GM18873 (cell line): Measurements from ENCODE around the gene LRSAM1.

Experiments
- ATAC-seq: cut with Tn5 transposase; IDR thresholded peaks from one replicate; pipeline ENCODE4 v1.9.1; 2021; ENCODE audit warnings: mild to moderate bottlenecking, moderate library complexity, moderate number of reproducible peaks; ENCODE audit not compliant: unreplicated experiment, low FRiP score

LRSAM1 gene

DNA sequence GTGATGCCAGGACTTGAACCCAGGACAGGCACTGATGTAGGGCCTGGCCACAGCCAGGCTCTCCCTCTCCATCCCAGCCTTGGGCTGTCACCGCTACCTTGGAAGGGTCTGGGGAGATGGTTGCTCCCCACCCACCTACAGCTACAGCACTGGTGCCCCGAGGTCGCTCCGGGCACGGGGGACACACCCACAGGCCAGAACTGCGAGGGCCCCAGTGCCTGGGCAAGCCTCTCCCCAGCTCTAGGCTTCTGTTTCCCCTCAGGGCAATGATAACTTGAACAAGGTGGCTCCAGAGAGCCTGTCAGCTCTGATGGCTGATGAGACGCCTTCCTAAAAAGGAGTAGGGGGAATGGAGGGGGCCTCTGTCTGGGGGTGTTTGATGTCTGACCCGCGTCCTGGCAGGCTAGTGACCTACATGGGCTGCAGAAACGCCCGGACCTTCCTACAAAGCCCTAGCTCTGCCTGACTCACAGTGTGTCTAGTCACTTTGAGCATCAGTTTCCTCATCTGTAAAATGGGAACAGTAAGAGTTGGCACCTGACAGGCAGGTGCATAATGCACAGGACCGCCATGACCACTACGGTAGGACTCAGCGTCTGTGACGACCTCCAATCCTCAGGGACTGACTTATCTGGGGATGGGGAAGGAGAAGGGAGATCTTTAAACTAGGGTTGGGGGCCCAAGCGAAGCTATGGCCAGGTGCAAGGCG lies 76.4 kb downstream of the LRSAM1 start:
- no peak for ATAC-seq

GRCh38 chr9:127528422-127529251 lies 77.3 kb downstream of the LRSAM1 start:
- ATAC-seq = no peak

DNA sequence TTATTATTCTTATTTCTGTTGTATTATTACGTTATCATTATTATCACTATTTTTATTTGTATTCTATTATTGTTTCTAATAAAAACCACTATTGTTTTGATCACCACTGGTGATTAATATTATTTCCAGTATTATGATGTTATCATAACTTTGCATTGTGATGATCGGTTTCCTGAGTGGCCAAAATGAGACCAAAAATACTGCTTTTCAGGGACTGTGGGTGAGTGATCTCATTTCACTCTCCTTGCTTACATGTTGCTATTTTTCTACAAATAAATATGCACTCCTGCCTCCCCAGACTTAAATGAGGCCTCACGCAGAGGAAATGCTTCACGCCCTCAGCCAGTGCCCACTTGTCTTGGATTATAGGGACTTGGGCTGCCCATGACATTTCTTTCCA lies 78.4 kb downstream of the LRSAM1 start:
- no peak for ATAC-seq

- ATAC-seq = no peak
Observed at GRCh38 chr9:127530206-127530941, 79.1 kb downstream of the LRSAM1 start.

- no peak for ATAC-seq
Observed at GRCh38 chr9:127531676-127532075, 80.4 kb downstream of the LRSAM1 start.

DNA sequence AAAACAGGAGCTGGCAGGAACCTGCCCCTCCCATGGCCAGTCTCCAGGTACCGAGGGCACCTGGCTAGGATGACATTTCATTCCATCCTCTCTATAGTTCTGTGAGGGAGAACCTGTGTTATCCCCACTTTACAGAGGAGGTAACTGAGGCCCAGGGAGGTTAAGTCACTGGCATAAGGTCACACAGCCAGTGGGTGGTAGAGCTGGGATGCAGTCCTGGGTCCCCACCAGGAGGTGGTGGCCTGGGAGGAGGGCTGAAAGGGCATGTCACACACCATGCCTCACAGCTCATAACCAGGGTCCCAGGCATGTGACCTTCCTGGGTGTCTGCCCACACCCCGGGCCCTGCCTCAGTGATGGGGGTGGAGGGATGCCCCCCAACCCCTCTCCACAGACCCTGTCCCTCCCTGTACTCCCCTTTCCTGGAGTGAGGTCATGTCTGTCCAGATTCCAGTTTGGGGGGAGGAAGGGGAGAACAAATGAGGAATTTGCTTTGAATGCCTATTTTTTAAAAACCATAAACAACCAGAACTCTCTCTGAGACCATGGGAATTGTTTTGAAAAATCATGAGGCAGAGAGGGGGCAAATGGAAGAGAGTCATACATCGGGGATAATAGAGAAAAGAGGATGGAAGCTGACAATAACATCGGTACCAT lies 83.1 kb downstream of the LRSAM1 start:
- ATAC-seq = no peak

- ATAC-seq = no peak
Observed at GRCh38 chr9:127534931-127535330, 83.6 kb downstream of the LRSAM1 start.

- no peak for ATAC-seq
Observed at GRCh38 chr9:127535396-127535795, 84.1 kb downstream of the LRSAM1 start.

- ATAC-seq = no peak
Observed at GRCh38 chr9:127535834-127536233, 84.5 kb downstream of the LRSAM1 start.

GRCh38 chr9:127536499-127536898 lies 85.2 kb downstream of the LRSAM1 start:
- ATAC-seq = no peak

DNA sequence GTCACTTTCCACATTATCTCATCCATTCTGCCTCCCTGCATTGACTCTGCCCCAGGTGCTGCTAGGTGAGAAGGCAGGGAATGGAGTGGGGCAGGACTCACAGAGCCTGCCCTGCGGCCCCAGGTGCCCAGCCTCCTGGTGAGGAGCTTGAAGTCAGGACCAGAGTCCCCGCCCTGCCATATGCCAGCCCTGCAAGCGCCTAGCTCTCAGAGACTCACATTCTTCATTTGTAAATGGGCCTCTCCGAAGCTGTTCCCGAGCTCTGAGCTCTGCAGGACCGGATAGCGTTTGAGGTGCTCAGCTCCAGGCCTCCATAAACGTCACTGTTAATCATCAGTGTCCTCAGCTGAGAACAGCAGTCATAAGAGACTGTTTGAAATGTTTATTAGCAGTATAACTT lies 85.7 kb downstream of the LRSAM1 start:
- ATAC-seq = no peak

DNA sequence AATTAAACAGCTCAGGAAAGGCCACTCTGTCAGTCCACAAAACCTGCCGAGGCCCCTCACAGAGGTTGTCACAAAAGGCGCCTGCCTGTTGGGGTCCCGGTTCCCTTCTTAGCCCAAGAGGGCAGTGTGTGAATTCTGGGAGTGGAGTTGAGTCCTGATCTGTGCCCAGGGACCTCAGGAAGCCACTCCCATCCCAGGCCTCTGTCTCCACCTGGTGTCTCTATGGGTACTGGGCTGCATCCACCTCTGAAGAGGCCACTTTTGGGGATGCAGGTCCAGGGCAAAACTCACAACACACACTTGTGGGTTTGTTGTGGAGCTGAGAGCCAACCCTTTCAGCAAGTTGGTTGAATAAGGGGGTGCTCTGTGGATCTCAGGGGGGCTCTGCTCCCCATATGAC lies 86.5 kb downstream of the LRSAM1 start:
- ATAC-seq = no peak

GRCh38 chr9:127538849-127539258 lies 87.5 kb downstream of the LRSAM1 start:
- no peak for ATAC-seq

DNA sequence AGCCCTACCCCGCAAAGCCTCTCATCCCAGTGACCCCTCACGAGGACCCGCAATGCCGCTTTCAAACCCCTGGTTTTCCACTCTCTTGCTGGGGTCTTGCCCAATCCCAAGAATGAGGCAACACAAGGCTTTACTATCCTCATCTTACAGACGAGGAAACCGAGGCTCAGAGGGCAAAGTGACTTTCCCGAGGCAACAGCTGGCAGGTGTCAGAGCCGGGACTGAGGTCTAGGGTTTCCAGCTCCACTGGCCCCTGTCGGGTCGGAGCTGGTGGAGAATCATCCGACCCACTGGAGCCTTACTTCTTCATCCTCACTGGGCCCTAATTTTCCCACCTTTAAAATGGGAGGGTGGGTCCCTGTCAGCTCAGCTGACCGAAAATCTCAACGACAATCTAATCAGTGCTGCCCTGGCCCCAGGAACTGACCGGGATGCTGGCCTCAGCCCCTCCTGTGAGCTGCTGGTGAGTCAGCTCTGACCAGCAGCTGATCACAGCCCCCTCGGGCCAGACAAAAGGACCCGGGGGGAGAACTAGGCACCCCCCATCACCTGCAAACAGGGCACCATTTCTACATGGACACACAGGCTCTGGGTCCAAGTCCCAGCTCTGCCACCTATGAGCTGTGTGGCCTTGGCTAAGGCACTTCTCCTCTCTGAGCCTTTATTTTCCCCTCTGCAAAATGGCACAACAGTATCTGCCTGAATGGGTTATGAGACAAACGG lies 88.1 kb downstream of the LRSAM1 start:
- no peak for ATAC-seq

DNA sequence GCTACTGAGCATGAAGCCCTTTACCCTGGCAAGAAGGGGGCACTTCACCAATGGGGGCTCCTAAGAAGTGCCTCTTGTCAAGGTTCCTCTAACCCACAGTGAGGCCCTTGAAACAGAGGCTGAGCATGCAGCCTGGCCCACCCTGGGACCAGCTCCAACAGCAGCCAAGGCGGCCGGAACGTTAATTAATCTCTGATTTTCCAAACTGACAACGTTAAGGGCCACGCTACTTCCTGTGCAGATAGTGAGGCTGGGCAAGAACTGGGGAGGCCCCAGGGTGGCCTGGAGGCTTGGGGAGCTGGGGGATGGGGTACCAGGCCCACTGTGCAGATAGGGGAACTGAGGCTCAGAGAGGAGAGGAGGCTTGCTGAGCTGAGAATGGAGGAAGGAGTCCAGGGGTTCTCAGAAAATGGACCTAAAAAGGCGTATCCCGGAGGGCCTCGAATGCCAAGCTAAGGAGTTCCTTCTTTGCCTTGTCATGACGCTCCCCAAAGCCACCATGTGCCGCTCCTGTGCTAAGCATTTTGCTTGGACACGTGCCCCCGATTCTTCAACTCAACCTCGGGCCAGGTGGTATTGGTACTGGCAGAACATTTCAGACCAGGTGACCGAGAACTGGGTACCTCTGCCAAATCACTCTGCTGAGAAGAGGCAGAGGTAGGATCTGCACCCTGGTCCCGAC lies 88.8 kb downstream of the LRSAM1 start:
- ATAC-seq = no peak

DNA sequence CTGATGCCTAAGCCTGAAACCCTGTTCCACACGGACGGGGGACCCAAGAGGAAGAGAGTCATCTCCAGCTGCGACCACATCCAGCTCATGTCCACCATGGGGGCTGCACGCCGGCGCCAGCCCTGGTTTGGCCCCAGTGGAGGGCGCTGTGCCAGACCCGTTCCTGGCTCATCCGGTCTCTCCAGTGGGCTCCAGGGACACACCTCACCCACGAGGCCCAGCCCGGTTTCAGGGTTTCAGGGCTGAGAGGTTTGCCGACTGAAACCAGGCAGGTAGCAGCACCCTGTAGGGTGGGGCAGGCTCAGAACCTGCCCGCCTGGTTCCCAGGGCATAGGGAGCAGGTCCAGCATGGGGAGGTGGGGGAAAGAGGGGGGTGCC lies 89.3 kb downstream of the LRSAM1 start:
- no peak for ATAC-seq

- ATAC-seq = no peak
Observed at GRCh38 chr9:127541176-127541575, 89.9 kb downstream of the LRSAM1 start.

DNA sequence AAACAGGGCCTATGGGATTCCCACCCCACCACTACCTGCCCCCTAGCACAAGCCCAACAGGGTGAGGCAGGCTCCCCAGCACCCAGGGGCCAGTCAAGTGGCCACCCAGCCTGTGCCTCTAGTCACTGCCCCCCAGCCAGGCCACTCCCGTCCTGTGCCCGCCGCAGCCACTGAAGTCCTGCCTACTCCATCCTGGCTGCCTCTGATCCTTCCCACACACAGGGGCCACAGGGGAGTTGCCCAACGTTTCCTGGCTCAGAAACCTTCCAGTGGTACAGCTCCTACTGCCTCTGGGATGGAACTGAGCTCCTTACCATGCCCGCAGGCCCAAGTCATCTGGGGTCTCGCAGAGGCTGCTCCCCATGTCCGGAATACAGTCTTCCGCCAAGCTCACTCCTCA lies 90.6 kb downstream of the LRSAM1 start:
- ATAC-seq = no peak

- no peak for ATAC-seq
Observed at GRCh38 chr9:127543221-127543620, 91.9 kb downstream of the LRSAM1 start.
